ENCODE results near the gene SERPINB3. TPM values are rescaled to one million over a fixed set of nuclear protein-coding genes. Genes with fewer than 3 reads are reported as not detected.
"Not testable (repeated sequence)": the region's sequence is repeated elsewhere in the genome, so short reads cannot be mapped to it uniquely, and the experiment has no call there.

The SERPINB3 gene
- total RNA-seq, 1 donor from 2014 or later: not detected

- Mint-ChIP-seq H3K4me1 (ENCODE audit: low read depth) (no peaks in the 10 kb centered on the region), H3K27ac (ENCODE audit: unreplicated experiment) (no peak overlapping the region), H3K4me3 (ENCODE audit: unreplicated experiment) (no peak overlapping the region), H3K36me3 (ENCODE audit: low read depth) (no peaks in the 10 kb centered on the region), H3K9me3 (ENCODE audit: low read depth) (no peaks in the 10 kb centered on the region), H3K27me3 (ENCODE audit: low read depth) (peaks cover 12% of the 10 kb centered on the region)
- TF ChIP-seq, protein P1, sequence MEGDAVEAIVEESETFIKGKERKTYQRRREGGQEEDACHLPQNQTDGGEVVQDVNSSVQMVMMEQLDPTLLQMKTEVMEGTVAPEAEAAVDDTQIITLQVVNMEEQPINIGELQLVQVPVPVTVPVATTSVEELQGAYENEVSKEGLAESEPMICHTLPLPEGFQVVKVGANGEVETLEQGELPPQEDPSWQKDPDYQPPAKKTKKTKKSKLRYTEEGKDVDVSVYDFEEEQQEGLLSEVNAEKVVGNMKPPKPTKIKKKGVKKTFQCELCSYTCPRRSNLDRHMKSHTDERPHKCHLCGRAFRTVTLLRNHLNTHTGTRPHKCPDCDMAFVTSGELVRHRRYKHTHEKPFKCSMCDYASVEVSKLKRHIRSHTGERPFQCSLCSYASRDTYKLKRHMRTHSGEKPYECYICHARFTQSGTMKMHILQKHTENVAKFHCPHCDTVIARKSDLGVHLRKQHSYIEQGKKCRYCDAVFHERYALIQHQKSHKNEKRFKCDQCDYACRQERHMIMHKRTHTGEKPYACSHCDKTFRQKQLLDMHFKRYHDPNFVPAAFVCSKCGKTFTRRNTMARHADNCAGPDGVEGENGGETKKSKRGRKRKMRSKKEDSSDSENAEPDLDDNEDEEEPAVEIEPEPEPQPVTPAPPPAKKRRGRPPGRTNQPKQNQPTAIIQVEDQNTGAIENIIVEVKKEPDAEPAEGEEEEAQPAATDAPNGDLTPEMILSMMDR (IDR thresholded peaks at IDR 0.05): no peak
- DNase-seq (ENCODE audit: low spot score): no peak
Observed at GRCh38 chr18:63677500-63678225, 16.0 kb upstream of the SERPINB3 start.

- H3K4me3 Mint-ChIP-seq (ENCODE audit: unreplicated experiment): no peak overlapping the region
- TF ChIP-seq, protein P1 (IDR thresholded peaks at IDR 0.05): peak; percentile 25
- no peak for DNase-seq (ENCODE audit: low spot score)
- peaks cover 12% of the 10 kb centered on the region for H3K27me3 Mint-ChIP-seq (ENCODE audit: low read depth)
- no peak overlapping the region for H3K27ac Mint-ChIP-seq (ENCODE audit: unreplicated experiment)
- peaks cover 2% of the 10 kb centered on the region for H3K9me3 Mint-ChIP-seq (ENCODE audit: low read depth)
- no peaks in the 10 kb centered on the region for H3K4me1 Mint-ChIP-seq (ENCODE audit: low read depth)
- no peaks in the 10 kb centered on the region for H3K36me3 Mint-ChIP-seq (ENCODE audit: low read depth)
Observed at GRCh38 chr18:63676526-63677323, 15.0 kb upstream of the SERPINB3 start.

- Mint-ChIP-seq H3K36me3 (ENCODE audit: low read depth) (no peaks in the 10 kb centered on the region), H3K27me3 (ENCODE audit: low read depth) (peaks cover 9% of the 10 kb centered on the region), H3K4me1 (ENCODE audit: low read depth) (no peaks in the 10 kb centered on the region), H3K4me3 (ENCODE audit: unreplicated experiment) (no peak overlapping the region), H3K27ac (ENCODE audit: unreplicated experiment) (no peak overlapping the region), H3K9me3 (ENCODE audit: low read depth) (peaks cover 12% of the 10 kb centered on the region)
- TF ChIP-seq, protein P1 (IDR thresholded peaks at IDR 0.05): no peak
- DNase-seq (ENCODE audit: low spot score): no peak
Observed at GRCh38 chr18:63664571-63664970, 2.9 kb upstream of the SERPINB3 start.

DNA sequence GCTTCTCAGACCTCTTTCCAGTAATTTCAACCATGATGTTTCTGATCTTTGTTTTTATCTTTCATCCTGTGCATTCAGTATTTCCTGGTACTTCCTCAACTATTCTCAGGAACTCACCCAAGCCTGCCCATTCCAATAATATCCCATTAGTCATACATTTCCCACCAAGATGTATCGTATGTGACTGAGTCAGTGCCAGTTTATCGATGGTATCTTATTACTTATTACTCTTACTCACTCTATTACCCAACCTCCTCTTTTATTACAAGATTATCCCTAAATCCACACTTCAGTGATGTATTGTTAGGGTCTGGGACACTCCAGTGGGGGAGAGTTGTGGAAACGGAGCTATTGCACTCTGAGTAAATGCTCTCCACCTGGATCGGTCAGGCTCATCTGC lies 2.8 kb downstream of the SERPINB3 start:
- H3K4me1 Mint-ChIP-seq (ENCODE audit: low read depth); DNase-seq (ENCODE audit: low spot score); H3K9me3 Mint-ChIP-seq (ENCODE audit: low read depth); H3K36me3 Mint-ChIP-seq (ENCODE audit: low read depth); H3K4me3 Mint-ChIP-seq (ENCODE audit: unreplicated experiment); H3K27ac Mint-ChIP-seq (ENCODE audit: unreplicated experiment): not testable (repeated sequence)
- peaks cover 13% of the 10 kb centered on the region for H3K27me3 Mint-ChIP-seq (ENCODE audit: low read depth)

DNA sequence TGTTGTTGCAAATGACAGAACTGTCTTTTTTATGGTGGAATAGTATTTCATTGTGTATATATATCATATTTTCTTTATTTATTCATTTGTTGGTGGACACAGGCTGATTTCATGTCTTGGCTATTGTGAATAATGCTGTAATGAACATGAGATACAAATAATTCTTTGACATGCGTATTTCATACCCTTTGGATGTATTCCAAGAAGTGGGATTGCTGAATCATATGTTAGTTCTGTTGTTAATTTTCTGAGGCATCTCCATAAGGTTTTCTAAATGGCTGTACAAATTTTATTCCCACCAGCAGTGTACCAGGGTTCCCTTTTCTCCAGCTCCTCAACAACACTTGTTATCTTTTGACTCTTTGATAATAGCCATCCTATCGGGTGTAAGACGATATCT lies 11.4 kb downstream of the SERPINB3 start:
- not testable (repeated sequence) for H3K9me3 Mint-ChIP-seq (ENCODE audit: low read depth); DNase-seq (ENCODE audit: low spot score); H3K4me3 Mint-ChIP-seq (ENCODE audit: unreplicated experiment); H3K36me3 Mint-ChIP-seq (ENCODE audit: low read depth); H3K27ac Mint-ChIP-seq (ENCODE audit: unreplicated experiment); H3K4me1 Mint-ChIP-seq (ENCODE audit: low read depth)
- peaks cover 18% of the 10 kb centered on the region for H3K27me3 Mint-ChIP-seq (ENCODE audit: low read depth)

DNA sequence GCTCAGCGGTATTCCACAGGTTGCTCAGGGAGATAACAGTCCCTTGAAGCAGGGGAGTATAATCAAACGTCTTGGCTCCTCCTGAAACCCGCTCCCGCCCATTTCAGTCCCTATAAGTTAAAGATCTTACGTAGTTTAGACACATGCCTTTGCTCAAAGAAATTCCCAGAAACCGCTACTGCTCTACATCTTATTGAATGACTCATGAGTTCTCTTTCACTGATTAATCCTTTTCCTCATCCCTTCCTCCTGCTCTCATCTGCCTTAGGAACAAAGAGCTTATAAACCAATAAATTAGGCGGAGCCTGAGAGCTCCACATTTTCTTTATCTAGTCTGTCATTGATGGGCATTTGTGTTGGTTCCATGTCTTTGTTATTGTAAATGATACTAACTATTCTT lies 13.5 kb downstream of the SERPINB3 start:
- Mint-ChIP-seq H3K9me3 (ENCODE audit: low read depth) (no peaks in the 10 kb centered on the region), H3K4me1 (ENCODE audit: low read depth) (no peaks in the 10 kb centered on the region), H3K36me3 (ENCODE audit: low read depth) (no peaks in the 10 kb centered on the region), H3K27ac (ENCODE audit: unreplicated experiment) (no peak overlapping the region), H3K27me3 (ENCODE audit: low read depth) (peaks cover 13% of the 10 kb centered on the region), H3K4me3 (ENCODE audit: unreplicated experiment) (no peak overlapping the region)
- no peak for DNase-seq (ENCODE audit: low spot score)
- TF ChIP-seq, protein P1 (IDR thresholded peaks at IDR 0.05): no peak
